ENCODE results near the gene USP10. TPM values are rescaled to one million over a fixed set of nuclear protein-coding genes. Genes with fewer than 3 reads are reported as not detected.

Gene USP10
- total RNA-seq, 1 experiment from 2014 or later, result 203 TPM

DNA sequence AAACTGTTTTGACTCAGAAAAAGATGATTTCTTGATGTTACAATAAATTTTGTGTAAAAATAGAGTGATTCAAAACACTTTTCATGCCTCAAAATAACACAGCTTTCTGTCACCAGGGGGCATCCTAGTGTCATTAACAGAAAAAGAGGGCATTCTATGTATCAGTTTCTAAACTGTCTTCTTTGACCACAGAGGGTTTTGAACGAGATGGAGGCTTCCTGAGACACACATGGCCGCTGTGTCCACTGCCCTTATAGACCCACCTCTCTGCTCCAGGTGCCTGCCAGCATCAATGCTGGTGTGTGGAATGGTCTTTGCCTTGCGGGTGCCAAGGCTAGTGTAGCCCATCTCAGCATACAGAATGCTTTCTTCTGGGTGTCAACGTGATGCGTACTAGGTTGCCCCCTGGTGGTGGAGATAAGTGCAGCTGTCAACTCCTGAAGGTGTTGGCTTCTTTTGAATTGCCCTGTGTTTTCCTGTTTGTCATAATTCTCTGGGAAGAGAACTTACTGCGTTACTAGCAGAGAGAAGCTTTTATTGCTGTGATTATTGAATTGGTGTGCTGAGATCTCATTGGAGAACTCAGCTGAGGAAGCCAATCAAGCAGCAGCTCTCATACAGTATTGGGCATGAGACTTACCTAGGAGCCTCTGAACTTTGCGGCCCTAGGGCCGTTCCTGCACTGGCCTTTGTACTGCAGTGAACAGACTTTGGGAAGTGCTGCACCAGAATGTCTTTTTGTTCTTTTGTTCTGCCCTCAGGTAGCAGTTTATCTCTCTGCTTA, 38.6 kb downstream of the USP10 start:
- Histone ChIP-seq H3K23ac (ENCODE audit: insufficient read length, low read depth, low read length) (no peak overlapping the region), H3K4ac (ENCODE audit: low read depth, low read length) (no peak overlapping the region), H4K91ac (ENCODE audit: insufficient read length, low read depth, low read length) (no peak overlapping the region), H3K9me3 (ENCODE audit: control insufficient read depth, low read depth, low read length) (no peaks in the 10 kb centered on the region), H3K27ac (ENCODE audit: insufficient read length, low read depth, low read length) (no peak overlapping the region), H3K27me3 (ENCODE audit: insufficient read depth, low read length) (no peaks in the 10 kb centered on the region), H3K79me2 (ENCODE audit: insufficient read depth, low read length) (peaks cover 33% of the 10 kb centered on the region; the same call in 1 of the 2 replicates), H3K4me1 (ENCODE audit: insufficient read depth, low read length) (peaks cover 9% of the 10 kb centered on the region; the same call in 1 of the 2 replicates), H3T11ph (ENCODE audit: low read length) (no peak overlapping the region), H4K20me1 (ENCODE audit: control insufficient read depth, insufficient read depth, insufficient read length) (peaks cover 7% of the 10 kb centered on the region), H3K79me1 (ENCODE audit: insufficient read depth, low read depth, low read length, poor library complexity, severe bottlenecking) (peaks cover 8% of the 10 kb centered on the region), H4K5ac (ENCODE audit: insufficient read length, low read depth, low read length) (no peak overlapping the region), H2AFZ (ENCODE audit: low read length) (no peak overlapping the region), H3K9ac (ENCODE audit: extremely low read depth, insufficient read length, low read length) (no peak overlapping the region), H4K8ac (replicated peaks; ENCODE audit: insufficient read length, low read depth, low read length) (no peak overlapping the region), H2AK5ac (ENCODE audit: insufficient read length, low read length) (no peak overlapping the region), H3K14ac (ENCODE audit: insufficient read depth, low read length) (no peak overlapping the region), H2BK15ac (ENCODE audit: low read depth, low read length) (no peak overlapping the region), H2BK20ac (ENCODE audit: low read depth, low read length, poor library complexity, severe bottlenecking) (no peak overlapping the region), H3K56ac (ENCODE audit: insufficient read length, low read depth, low read length) (no peak overlapping the region), H2BK12ac (ENCODE audit: insufficient read length, low read depth, low read length) (no peak overlapping the region), H3K18ac (ENCODE audit: insufficient read length, low read depth, low read length) (no peak overlapping the region), H3K23me2 (ENCODE audit: insufficient read length, low read depth, low read length, poor library complexity, severe bottlenecking) (no peaks in the 10 kb centered on the region), H3K4me2 (ENCODE audit: insufficient read depth, insufficient read length, low read length) (no peak overlapping the region), H2BK5ac (ENCODE audit: insufficient read length, low read length) (no peak overlapping the region), H2BK120ac (ENCODE audit: low read depth, low read length, poor library complexity, severe bottlenecking) (no peak overlapping the region)
- WGBS (ENCODE audit: extremely low coverage, insufficient read length, low lambda C conversion rate), result no CpG with 5 or more reads among the region's 8 CpGs
- TF ChIP-seq, protein P1, sequence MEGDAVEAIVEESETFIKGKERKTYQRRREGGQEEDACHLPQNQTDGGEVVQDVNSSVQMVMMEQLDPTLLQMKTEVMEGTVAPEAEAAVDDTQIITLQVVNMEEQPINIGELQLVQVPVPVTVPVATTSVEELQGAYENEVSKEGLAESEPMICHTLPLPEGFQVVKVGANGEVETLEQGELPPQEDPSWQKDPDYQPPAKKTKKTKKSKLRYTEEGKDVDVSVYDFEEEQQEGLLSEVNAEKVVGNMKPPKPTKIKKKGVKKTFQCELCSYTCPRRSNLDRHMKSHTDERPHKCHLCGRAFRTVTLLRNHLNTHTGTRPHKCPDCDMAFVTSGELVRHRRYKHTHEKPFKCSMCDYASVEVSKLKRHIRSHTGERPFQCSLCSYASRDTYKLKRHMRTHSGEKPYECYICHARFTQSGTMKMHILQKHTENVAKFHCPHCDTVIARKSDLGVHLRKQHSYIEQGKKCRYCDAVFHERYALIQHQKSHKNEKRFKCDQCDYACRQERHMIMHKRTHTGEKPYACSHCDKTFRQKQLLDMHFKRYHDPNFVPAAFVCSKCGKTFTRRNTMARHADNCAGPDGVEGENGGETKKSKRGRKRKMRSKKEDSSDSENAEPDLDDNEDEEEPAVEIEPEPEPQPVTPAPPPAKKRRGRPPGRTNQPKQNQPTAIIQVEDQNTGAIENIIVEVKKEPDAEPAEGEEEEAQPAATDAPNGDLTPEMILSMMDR (conservative IDR thresholded peaks at IDR 0.05), result peak; percentile 94
- Mint-ChIP-seq H3K36me3 (ENCODE audit: insufficient read depth in 1 of 3, low read depth in 3 of 3) (peaks cover 3 to 41% (median 24%) of the 10 kb centered on the region in 3 experiments; a peak in 5 of 7 replicates), H3K27me3 (ENCODE audit: low read depth) (no peaks in the 10 kb centered on the region), H3K9me3 (peaks cover 0 to 3% of the 10 kb centered on the region in 2 experiments; a peak in 1 of 5 replicates), H3K4me1 (peaks cover 60 to 71% of the 10 kb centered on the region in 2 experiments), H3K27ac (peak overlapping the region in 2 of 3 experiments; percentile 13 to 39; a peak in 3 of 7 replicates), H3K4me3 (no peak overlapping the region; a peak in 1 of 5 replicates)
- peak; percentile 79 for DNase-seq

All from H9 (cell line).